ENCODE measurements around the gene PLXNB1.
A peak's percentile ranks its signal among the peaks of the same experiment; 100 is the strongest.
"Not testable (repeated sequence)": the region's sequence is repeated elsewhere in the genome, so short reads cannot be mapped to it uniquely, and the experiment has no call there.

Gene PLXNB1, protein sequence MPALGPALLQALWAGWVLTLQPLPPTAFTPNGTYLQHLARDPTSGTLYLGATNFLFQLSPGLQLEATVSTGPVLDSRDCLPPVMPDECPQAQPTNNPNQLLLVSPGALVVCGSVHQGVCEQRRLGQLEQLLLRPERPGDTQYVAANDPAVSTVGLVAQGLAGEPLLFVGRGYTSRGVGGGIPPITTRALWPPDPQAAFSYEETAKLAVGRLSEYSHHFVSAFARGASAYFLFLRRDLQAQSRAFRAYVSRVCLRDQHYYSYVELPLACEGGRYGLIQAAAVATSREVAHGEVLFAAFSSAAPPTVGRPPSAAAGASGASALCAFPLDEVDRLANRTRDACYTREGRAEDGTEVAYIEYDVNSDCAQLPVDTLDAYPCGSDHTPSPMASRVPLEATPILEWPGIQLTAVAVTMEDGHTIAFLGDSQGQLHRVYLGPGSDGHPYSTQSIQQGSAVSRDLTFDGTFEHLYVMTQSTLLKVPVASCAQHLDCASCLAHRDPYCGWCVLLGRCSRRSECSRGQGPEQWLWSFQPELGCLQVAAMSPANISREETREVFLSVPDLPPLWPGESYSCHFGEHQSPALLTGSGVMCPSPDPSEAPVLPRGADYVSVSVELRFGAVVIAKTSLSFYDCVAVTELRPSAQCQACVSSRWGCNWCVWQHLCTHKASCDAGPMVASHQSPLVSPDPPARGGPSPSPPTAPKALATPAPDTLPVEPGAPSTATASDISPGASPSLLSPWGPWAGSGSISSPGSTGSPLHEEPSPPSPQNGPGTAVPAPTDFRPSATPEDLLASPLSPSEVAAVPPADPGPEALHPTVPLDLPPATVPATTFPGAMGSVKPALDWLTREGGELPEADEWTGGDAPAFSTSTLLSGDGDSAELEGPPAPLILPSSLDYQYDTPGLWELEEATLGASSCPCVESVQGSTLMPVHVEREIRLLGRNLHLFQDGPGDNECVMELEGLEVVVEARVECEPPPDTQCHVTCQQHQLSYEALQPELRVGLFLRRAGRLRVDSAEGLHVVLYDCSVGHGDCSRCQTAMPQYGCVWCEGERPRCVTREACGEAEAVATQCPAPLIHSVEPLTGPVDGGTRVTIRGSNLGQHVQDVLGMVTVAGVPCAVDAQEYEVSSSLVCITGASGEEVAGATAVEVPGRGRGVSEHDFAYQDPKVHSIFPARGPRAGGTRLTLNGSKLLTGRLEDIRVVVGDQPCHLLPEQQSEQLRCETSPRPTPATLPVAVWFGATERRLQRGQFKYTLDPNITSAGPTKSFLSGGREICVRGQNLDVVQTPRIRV (N-terminal part only)

GRCh38 chr3:48429960-48430707 lies at the start of gene PLXNB1:
Gene PLXNB1, minus strand, starts transcription at chr3:48430086. Its CDS starts 5,475 bp downstream, at chr3:48424611.
- DNase-seq, result no peak

DNA sequence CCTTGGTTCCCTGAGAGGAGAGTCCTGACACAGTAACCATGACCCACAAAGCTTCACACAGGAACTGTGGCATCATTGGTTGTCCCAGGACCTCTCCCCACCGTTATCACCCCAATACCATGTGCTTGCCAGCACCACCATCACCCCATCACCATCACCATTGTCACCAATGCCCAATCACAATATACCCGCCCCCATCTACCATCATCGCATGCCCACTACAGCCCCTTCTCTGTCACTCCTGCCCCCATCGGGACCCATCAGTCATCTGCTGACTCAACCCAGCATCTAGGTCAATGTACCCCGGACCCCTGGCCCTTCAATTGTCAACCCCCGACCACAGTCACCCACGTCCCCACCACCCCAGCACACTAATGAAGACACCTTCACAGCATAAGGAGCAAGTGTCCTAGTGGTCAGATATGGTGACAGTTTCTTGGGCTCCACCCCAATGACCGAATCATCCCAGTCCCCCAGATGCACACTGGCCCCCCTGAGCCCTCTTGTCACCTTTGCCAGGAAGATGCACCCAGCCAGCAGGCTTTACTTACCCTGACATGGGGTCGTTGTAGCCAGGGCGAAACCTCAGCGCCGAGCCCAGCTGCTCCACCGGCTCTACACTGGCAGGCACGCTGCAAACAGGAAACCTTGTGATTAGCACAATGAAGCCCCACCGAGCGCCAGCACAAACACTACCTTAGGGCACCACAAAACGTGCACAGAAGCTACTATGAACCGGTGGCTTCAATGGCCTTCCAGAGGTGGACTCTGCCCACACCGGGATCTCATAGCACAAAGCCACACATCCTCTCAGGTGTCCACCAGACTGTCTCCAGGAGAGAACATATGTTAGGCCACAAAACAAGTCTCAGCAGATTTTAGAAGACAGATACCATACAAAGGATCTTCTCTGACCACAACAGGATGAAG lies 49.0 kb upstream of the PLXNB1 start:
- no peak for DNase-seq

GRCh38 chr3:48477959-48478520 lies 48.2 kb upstream of the PLXNB1 start:
- no peak for DNase-seq

DNA sequence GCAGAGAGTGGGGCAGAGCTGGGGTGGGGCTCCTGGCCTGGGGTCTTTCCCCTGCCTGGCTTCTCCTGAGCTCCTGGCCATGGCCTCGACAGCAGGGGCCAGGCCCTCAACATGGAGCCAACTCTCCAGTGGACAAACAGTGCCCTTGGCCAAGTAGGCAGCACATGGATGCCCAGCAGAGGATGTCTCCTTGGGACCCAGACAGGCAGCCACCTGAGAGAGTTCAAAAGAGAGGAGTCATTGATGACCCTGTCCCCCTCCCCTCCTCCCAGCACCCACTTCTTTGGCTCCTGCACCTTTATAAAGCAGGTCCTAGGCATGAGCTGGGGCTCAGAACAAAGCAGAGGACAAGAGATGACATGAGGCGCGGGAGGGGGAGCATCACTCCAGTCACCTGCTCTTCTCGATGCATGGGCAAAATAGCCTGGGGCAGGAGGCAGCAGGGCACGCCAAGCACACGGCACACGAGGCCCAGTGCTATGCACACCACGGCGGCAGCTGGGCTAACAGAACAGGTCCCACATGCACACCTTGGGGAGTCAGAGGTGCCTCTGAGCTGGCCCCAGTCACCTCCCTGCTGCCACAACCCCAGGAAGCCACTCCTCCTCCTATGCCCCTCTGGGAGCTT lies 46.7 kb upstream of the PLXNB1 start:
- DNase-seq, result no peak

- no peak for DNase-seq
Measured at GRCh38 chr3:48475188-48475587, 45.3 kb upstream of the PLXNB1 start.

- DNase-seq, result no peak
Measured at GRCh38 chr3:48474619-48475018, 44.7 kb upstream of the PLXNB1 start.

DNA sequence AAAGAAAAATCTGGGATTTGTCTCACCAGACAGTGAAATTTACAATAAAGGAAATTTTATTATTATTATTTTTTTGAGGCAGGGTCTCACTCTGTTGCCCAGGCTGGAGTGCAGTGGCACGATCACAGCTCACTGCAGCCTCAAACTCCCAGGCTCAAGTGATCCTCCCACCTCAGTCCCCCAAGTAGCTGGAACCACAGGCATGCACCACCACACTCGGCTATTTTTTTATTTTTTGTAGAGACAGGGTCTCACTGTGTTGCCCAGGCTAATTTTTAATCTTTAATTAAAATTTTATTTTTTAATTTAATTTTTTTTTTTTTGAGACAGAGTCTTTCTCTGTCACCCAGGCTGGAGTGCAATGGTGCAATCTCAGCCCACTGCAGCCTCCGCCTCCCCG lies 44.1 kb upstream of the PLXNB1 start:
- DNase-seq, result not testable (repeated sequence)

GRCh38 chr3:48473617-48473952 lies 43.7 kb upstream of the PLXNB1 start:
- DNase-seq, result no peak

DNA sequence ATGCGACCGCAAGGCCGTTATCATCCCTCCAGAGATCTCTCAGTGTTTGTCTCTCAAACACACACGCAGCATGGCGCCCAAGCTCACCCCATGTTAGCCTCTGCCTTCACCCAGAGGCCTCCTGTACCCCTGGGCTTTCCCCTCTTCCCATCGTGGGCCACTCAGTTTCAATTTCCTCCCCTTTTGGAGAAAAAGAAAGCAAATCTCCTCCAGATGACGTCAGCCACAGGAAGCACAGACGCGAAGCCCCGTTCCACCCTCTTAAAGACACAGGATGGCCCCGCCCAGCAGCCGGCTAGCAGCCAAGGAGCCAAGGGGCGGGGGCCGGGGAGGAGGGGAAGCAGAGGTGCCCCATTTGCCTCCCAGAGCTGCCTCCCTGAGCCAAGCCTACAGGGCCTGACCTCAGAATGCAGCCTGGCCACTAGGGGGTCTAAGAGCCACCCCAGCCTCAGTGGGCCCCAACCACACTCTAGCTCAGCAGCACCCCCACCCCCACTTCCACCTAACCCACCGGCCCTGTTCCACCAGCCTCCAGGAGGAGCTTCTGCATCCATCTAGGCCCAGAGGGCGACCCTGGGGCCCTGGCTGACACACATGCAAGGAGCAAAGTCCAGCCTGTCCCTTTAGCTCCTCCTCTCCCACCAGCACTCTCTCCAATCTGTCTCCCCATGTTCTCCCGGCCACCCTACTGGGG lies 43.2 kb upstream of the PLXNB1 start:
- DNase-seq, result peak; percentile 98

- DNase-seq, result no peak
Measured at GRCh38 chr3:48472673-48472922, 42.7 kb upstream of the PLXNB1 start.

DNA sequence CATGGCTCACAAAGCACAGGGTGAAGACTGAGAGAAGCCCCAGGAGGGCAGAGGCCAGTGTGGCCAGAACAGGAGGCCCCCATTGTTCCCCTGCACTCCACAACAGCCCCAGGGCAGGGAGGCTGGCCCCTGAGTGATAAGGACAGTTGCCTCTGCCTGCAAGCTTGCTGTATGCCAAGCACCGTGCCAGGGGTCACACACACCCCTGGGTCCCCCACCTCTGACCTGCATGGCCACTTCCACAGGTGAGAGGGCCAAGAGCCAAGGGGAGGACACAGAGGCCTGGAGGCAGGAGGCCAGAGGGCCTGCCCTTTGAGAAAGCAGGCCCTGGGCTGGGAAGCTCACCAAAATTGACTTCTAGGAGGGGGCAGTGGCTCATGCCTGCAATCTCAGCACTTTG lies 40.4 kb upstream of the PLXNB1 start:
- peak; percentile 30 for DNase-seq

DNA sequence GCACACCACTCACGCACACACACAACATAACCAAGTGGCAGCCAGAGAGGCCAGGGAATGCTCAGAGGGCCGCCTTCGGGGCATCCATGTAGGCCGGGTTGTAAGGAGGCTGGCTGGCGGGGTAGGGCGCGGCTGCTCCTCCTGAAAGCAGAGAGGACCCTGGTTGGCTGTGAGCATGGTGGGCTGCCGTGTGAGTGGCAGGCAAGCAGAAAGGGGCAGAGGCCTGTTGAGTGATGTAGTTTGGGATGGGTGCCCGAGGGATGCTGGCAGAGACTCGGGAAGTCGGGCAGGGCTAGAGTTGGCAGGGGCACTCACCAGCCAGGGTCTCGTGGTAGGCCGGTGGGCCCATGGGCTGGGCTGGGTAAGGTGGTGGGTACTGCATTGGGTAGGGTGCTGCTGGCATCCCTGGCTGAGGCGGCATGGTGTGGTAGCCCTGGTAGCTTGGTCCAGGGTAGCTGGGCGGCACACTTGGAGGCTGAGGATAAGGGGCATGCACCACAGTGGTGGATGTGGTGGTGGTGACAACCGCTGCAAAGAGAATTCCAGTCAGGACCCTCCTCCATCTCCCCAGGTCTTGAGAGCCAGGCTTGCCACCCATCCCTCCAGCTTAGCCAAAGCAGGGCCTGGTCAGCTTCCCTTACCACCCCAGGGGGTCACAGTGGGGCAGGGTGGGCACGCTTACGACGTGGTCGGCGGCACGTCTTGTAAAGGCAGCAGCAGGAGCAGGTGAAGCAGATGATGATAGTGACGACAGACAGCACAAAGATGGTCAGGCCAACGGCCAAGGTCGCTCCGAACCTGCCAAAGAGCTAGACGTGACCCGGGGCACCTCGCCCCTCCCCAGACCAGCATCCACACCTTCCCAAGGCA lies 39.4 kb upstream of the PLXNB1 start:
- no peak for DNase-seq

DNA sequence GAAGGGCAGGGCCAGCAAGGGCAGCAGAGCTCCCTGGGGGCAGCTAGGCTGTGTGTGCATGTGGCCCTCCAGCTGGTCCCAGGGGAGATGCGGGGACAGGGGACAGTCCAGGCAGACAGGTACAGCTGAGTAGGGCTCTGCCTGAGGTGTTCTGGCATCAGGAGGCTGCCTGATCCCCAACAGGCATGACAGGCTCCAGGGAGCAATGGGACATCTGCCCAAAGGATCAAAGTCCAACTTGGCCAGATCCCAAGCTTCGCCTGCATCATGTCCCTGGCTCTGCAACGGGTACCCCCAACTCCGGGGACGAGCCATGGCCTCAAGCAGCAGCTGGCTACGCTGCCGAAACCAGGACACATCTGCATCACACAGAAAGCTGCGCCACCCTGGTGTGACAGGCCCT lies 38.4 kb upstream of the PLXNB1 start:
- no peak for DNase-seq

- no peak for DNase-seq
Measured at GRCh38 chr3:48467473-48468267, 37.8 kb upstream of the PLXNB1 start.

DNA sequence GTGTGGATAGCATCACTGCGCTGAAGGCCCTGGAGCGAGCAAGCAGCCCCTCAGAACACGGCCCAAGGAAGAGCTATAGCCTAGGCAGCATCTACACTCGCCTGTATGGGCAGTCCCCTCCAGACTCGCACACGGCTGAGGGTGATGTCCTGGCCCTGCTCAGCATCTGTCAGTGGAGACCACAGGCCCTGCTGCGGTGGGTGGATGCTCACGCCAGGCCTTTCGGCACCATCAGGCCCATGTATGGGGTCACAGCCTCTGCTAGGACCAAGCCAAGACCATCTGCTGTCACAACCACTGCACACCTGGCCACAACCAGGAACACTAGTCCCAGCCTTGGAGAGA lies 37.2 kb upstream of the PLXNB1 start:
- DNase-seq, result no peak

DNA sequence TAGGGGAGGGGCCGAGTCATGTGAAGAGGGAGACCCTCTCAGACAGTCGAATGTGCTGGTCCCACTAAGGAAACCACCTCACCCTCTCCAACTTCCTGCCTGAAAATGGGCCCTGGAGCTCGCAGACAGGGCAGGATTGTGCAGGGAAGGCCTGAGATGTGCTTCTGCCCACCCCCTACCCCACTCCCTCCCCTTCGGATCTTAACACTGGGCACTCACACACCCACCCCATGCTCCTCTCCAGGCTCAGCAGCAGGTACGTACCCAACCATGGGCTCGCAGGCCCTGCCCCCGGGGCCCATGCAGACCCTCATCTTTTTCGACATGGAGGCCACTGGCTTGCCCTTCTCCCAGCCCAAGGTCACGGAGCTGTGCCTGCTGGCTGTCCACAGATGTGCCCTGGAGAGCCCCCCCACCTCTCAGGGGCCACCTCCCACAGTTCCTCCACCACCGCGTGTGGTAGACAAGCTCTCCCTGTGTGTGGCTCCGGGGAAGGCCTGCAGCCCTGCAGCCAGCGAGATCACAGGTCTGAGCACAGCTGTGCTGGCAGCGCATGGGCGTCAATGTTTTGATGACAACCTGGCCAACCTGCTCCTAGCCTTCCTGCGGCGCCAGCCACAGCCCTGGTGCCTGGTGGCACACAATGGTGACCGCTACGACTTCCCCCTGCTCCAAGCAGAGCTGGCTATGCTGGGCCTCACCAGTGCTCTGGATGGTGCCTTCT lies 36.7 kb upstream of the PLXNB1 start:
- peak; percentile 29 for DNase-seq

GRCh38 chr3:48465531-48466378 lies 35.9 kb upstream of the PLXNB1 start:
- DNase-seq, result peak; percentile 95

Data from hematopoietic multipotent progenitor cell treated with erythropoietin and hydrocortisone succinate and interleukin-3 and kit ligand, for 8 days (in vitro differentiated cells).